AG04450 (cell line): ENCODE data around the gene PAX8. TPM values are rescaled to one million over a fixed set of nuclear protein-coding genes. Genes with fewer than 3 reads are reported as not detected.

ENCODE experiments used
- CTCF ChIA-PET: fragments of 300-600, 350-600 bp; formaldehyde crosslinking; extraction: SDS; loops from one replicate; lab custom pipeline; 2022; ENCODE audit warnings: antibody characterized with exemption, inconsistent platforms; lab: Charles Lee
- POLR2A ChIA-PET: fragments of 350-600 bp; formaldehyde crosslinking; extraction: SDS; loops from one replicate; lab custom pipeline; 2021; ENCODE audit warnings: antibody characterized with exemption, inconsistent platforms; lab: Yijun Ruan, JAX
- DNase-seq: peaks from one replicate; pipeline ENCODE4 v3.0.0-alpha.2; 2011; ENCODE audit warnings: low read depth, low spot score
- H3K27ac ChIP-seq: one replicate; pipeline ENCODE4 v1.5.1; 2012; ENCODE audit warnings: low read depth, low read length, control low read depth
- H3K27me3 ChIP-seq: one replicate; pipeline ENCODE4 v1.6.0; 2012; ENCODE audit warnings: low read length; ENCODE audit not compliant: control insufficient read depth, insufficient read depth
- H3K4me3 ChIP-seq: 2 replicates; pipeline ENCODE4 v1.5.1; 2011; ENCODE audit warnings: mild to moderate bottlenecking, low read depth, low read length, control low read depth
- H3K9me3 ChIP-seq: 2 replicates; pipeline ENCODE4 v1.5.1; 2012; ENCODE audit warnings: low read length; ENCODE audit not compliant: control insufficient read depth, insufficient read depth
- CTCF ChIP-seq: IDR thresholded peaks from 2 replicates; pipeline ENCODE4 v1.5.1; 2011; ENCODE audit warnings: low read depth, low read length, control low read depth, inconsistent platforms
- polyA plus RNA-seq: library from polyadenylated mRNA; depleted of rRNA; stranded (reverse); fragments of >200 nt; gene quantifications from 2 replicates; pipeline ENCODE4 v1.2.3, GENCODE V29; 2011

The PAX8 gene
- polyA plus RNA-seq, 1 experiment = 1.2 TPM

- ChIA-PET CTCF (interaction anchor here (0.5 to 2.9 kb wide), 3 partner anchors 12 to 129 kb away, joined by 3 to 13 read pairs (median 4); no protein-coding TSS in a partner anchor), POLR2A (interaction anchor here (1.3 kb wide), 1 partner anchor 9 kb away, joined by 3 read pairs; no protein-coding TSS in a partner anchor)
- Histone ChIP-seq H3K9me3 (no peaks in the 10 kb centered on the region), H3K27ac (no peak overlapping the region), H3K4me3 (no peak overlapping the region), H3K27me3 (no peaks in the 10 kb centered on the region)
- DNase-seq = no peak
- TF ChIP-seq CTCF = no peak
Measured at GRCh38 chr2:113260991-113261390, 17.7 kb downstream of the PAX8 start.

- CTCF ChIA-PET = interaction anchor here (1.5 to 2.5 kb wide), 5 partner anchors 8 to 112 kb away, joined by 4 to 16 read pairs (median 9); no protein-coding TSS in a partner anchor
- no peaks in the 10 kb centered on the region for H3K27me3 ChIP-seq
- H3K9me3 ChIP-seq = no peaks in the 10 kb centered on the region
- no peak overlapping the region for H3K4me3 ChIP-seq
- H3K27ac ChIP-seq = no peak overlapping the region
- POLR2A ChIA-PET = no interaction called here
- no peak for TF ChIP-seq CTCF
- DNase-seq = no peak
Measured at GRCh38 chr2:113258471-113259147, 20.1 kb downstream of the PAX8 start.

- H3K4me3 ChIP-seq = no peak overlapping the region
- ChIA-PET CTCF (interaction anchor here (1.0 to 2.9 kb wide), 10 partner anchors 8 to 132 kb away, joined by 4 to 16 read pairs (median 10); no protein-coding TSS in a partner anchor), POLR2A (interaction anchor here (0.8 kb wide), 1 partner anchor 22 kb away, joined by 3 read pairs; no protein-coding TSS in a partner anchor)
- no peak overlapping the region for H3K27ac ChIP-seq
- H3K9me3 ChIP-seq = no peaks in the 10 kb centered on the region
- no peak for TF ChIP-seq CTCF
- H3K27me3 ChIP-seq = no peaks in the 10 kb centered on the region
- DNase-seq = no peak
Measured at GRCh38 chr2:113257516-113258264, 21.0 kb downstream of the PAX8 start.

GRCh38 chr2:113255140-113256070, 23.3 kb downstream of the PAX8 start:
- H3K27ac ChIP-seq = no peak overlapping the region
- no peak for TF ChIP-seq CTCF
- CTCF ChIA-PET = interaction anchor here (0.5 to 10.2 kb wide), 9 partner anchors 28 to 135 kb away, joined by 3 to 80 read pairs (median 12); no protein-coding TSS in a partner anchor

More at GRCh38 chr2:113255140-113256070, 23.3 kb downstream of the PAX8 start:
- Histone ChIP-seq H3K4me3 (no peak overlapping the region), H3K27me3 (no peaks in the 10 kb centered on the region), H3K9me3 (no peaks in the 10 kb centered on the region)
- POLR2A ChIA-PET = no interaction called here
- DNase-seq = no peak
